Prostate gland (tissue), 2 donors: Measurements from ENCODE around the gene POU3F1.

Source experiments
- POLR2A ChIP-seq: fragments of 450-650 bp; IDR thresholded peaks from one replicate; pipeline ENCODE4 v1.6.1; 2016; ENCODE audit warnings: antibody characterized with exemption, mild to moderate bottlenecking
- TF ChIP-seq, protein P1 (sequence below), 4 experiments: fragments of 200-600 bp in 2 of 4; fragments of 450-650 bp in 2 of 4; sonication (generic) in 2 of 4; IDR thresholded peaks; 1 replicate in 3 of 4; 2 replicates in 1 of 4; pipeline ENCODE4 v1.5.1; 2016 to 2019; ENCODE audit warnings: antibody characterized with exemption in 4 of 4, mild to moderate bottlenecking in 2 of 4, moderate library complexity in 2 of 4

GRCh38 chr1:37999430-38000232, 47.0 kb downstream of the POU3F1 start:
- no peak for TF ChIP-seq POLR2A
- TF ChIP-seq, protein P1, sequence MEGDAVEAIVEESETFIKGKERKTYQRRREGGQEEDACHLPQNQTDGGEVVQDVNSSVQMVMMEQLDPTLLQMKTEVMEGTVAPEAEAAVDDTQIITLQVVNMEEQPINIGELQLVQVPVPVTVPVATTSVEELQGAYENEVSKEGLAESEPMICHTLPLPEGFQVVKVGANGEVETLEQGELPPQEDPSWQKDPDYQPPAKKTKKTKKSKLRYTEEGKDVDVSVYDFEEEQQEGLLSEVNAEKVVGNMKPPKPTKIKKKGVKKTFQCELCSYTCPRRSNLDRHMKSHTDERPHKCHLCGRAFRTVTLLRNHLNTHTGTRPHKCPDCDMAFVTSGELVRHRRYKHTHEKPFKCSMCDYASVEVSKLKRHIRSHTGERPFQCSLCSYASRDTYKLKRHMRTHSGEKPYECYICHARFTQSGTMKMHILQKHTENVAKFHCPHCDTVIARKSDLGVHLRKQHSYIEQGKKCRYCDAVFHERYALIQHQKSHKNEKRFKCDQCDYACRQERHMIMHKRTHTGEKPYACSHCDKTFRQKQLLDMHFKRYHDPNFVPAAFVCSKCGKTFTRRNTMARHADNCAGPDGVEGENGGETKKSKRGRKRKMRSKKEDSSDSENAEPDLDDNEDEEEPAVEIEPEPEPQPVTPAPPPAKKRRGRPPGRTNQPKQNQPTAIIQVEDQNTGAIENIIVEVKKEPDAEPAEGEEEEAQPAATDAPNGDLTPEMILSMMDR (IDR thresholded peaks at IDR 0.05) = no peak
